NCI-H2107 treated with DMSO at 0.1 percent for 48 hours (cell line): Measurements from ENCODE around the gene DIAPH3.

Source experiments
- DNase-seq: peaks from one replicate; lab custom pipeline; 2025; ENCODE audit not compliant: unreplicated experiment; lab: John Stamatoyannopoulos, UW

DIAPH3 gene

DNA sequence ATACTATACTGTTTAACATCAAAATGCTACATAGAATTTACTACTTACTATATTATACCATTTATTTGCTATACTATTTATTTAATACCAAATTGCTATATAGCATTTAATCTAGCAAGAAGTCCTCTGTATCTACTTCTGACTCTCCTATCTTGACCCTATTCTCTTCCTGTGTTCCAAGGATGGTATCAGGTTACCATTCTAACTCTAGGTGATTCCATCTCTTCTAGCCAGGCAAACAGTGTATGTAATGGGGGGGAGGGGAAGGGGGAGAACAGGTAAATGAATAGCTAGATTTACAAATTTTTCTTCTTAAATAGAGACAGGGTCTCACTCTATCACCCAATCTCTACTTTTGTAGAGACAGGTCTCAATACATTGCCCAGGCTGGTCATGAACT, 200.3 kb downstream of the DIAPH3 start:
- no peak for DNase-seq

DNA sequence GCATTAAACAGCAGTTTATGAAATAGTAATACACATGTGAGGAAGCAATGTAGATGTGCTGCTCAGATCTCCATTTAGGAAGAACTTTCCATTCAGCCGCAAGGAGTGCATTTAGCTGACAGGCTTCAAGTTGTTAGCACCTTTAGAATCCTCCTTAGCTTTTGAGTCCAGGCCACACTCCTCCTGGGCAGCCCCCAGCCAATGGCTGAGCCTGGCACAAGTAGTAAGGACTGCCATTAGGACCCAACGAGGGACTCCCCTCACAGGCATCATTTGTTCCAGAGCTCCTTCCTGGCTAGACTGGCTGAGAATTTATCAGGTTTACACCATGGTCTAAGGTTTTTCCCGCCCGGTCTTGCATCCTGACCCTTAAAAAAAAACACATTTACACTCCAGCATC, 201.4 kb downstream of the DIAPH3 start:
- no peak for DNase-seq

DNA sequence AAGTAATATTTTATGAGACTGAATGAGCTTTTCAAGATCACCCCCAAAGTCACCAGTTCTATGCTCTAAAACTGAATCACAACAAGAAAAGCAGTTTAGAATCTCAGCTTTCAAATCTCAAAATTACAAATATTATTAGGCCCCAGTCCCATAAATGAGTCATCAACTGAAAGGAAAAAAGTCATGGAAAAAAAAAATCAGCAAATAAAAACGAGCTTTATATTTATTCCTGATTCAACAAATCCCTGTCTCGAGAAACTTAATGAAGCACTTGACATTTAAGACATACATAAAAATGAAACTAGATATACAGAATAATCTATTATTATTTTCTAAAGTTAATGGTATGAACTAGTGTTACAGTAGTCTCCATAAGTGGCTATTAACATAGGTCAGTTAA, 203.0 kb downstream of the DIAPH3 start:
- DNase-seq: no peak

DNA sequence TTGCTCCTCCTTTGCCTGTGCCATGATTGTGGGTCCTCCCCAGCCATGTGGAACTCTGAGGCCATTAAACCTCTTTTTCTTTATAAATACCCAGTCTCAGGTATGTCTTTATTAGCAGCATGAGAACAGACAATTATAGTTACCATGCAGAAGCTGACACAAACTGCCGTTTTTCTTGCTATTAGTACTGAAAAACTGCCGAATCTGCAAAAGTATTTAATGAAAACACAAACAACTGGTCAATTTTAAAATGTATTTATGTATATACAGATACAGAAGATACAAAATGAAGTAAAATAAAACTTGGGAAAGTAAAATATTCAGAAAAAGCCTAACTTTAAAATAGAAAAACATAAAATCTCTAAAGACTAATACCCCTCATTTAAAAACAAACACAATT, 206.3 kb downstream of the DIAPH3 start:
- DNase-seq: no peak

- DNase-seq: no peak
Observed at GRCh38 chr13:59954601-59955000, 209.1 kb downstream of the DIAPH3 start.

- DNase-seq: no peak
Observed at GRCh38 chr13:59951011-59951410, 212.7 kb downstream of the DIAPH3 start.

GRCh38 chr13:59950266-59950665, 213.5 kb downstream of the DIAPH3 start:
- DNase-seq: no peak

- DNase-seq: no peak
Observed at GRCh38 chr13:59948686-59949085, 215.0 kb downstream of the DIAPH3 start.

DNA sequence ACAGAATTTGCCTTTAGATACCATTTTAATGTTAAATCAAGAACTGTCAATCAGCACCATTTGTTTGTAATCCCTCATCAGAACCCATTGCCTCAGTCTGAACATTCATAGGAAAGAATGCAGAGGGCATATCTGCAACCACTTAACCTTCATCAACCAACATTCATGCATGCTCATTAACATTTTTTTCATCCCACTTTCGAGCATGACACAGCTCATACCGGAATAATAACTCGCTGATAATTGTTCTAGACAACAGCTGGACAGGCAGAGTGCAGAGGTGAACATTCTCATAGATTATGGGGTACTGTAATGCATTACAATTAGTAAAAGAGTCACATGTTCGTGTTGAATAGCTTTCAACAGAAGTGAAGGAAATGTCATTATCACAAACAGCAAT, 216.8 kb downstream of the DIAPH3 start:
- no peak for DNase-seq

- no peak for DNase-seq
Observed at GRCh38 chr13:59931621-59932020, 232.1 kb downstream of the DIAPH3 start.

DNA sequence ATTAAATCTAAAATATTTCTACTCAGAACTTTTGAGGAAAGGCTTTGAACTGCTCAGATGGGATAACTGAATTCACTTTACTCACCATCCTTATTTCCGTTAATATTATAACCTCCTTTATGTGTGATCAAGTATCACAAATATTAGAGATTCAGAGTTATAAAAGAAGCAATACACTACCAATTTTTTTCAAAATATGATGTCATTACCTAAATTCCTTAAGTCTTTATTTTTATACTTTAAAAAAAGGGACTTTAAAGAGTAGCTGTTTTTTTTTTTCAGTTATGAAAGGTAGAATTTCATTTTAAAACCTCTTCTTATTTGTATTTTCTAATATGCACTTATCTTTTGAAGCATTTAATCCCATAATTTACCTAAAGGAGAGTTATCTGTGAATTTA, 239.5 kb downstream of the DIAPH3 start:
- no peak for DNase-seq

DNA sequence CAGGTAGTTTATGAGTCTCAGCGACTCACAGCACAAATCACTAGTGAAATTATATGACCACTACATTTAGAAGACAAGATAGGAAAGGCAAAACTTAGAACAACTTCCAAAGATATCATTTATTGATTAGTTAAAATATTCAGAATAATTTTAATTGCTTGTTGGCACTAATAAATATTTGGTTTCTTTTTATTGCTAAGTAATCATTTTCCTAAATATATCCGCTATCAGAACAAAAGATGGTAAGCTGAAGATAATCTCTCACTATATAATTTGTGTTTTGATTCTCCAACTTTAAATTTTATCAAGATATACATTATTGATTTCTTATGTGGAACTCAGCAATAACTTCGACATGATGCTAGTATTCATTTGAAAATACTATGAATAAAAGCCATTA, 248.5 kb downstream of the DIAPH3 start:
- no peak for DNase-seq

DNA sequence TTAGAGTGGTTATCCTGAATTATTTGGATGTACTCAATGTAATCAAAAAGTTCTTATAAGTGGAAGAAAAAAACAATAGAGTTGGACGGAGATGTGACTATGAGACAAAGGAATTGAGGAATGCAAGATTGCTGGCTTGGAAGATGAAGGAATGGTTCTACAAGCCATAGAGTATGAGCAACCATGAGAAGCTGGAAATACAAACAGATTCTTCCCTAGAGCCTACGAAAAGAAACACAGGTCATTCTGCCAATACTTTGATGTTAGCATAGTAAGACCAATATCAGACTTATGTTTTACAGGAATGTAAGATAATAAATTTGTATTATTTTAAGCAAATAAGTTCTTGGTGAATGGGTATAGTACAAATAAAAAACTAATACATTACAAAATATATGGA, 249.2 kb downstream of the DIAPH3 start:
- no peak for DNase-seq

DNA sequence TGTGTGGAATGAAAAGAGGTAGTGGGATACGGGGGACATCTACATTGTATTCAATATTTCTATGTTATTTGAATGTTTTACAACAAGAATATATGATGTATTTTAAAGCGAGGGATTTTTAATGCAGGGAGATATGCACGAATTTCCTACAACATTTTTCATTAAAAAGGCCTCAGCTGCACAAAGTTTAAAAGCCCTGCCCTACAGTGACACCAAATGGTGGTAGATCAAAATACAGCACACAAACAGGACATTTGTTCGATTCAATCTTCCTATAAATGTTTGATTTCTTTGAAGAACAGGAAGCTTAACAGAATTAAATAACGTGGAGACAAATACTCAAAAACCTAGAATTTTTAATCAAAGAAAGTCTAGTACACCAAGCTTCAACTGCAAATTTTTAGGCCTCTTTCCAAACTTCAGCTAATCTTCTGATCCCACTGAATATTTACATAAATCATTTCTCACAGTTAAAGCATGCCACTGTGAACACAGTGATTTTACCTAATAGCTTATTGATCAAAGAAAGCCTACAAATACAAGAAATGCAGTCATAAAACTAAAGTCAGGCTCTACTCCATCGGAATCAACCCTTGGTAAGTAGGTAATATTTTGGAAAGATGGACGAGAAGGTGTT, 257.2 kb downstream of the DIAPH3 start:
- peak; percentile 38 for DNase-seq

DNA sequence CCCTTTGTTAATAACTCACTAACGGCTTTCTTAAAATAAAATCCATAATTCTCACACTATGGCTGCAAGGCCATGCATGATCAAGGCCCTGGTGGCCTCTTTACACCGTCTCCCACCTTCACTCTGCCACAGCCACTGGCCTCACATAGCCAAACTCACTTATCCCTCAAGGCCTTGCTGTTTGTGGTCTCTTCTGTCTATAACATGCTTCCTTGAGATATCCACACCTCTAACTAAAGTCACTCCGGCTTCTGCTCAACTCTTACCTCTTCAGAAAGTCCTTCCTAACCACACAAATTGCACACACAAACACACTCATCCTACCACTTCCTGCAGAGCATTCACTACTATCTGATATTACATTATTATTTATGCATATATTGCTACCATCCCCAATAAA, 262.5 kb downstream of the DIAPH3 start:
- no peak for DNase-seq

DNA sequence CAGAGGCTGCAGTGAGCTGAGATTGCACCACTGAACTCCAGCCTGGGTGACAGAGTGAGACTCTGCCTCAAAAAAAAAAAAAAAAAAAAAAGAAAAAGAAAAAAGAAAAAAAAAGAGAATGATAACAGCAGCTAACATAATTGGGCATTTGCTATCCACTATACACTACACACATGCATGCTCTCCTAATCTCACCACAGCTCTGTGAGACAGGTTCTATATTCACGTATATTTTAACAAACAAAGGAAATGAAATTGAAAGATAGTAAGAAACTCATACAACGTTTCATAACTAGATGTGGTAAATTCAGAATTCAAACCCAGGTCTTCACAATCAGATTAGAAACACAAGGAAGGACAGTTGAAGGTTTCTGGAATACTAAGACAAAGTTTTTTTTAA, 265.7 kb downstream of the DIAPH3 start:
- no peak for DNase-seq

- DNase-seq: no peak
Observed at GRCh38 chr13:59893266-59893665, 270.5 kb downstream of the DIAPH3 start.

GRCh38 chr13:59891053-59891452, 272.7 kb downstream of the DIAPH3 start:
- no peak for DNase-seq

DNA sequence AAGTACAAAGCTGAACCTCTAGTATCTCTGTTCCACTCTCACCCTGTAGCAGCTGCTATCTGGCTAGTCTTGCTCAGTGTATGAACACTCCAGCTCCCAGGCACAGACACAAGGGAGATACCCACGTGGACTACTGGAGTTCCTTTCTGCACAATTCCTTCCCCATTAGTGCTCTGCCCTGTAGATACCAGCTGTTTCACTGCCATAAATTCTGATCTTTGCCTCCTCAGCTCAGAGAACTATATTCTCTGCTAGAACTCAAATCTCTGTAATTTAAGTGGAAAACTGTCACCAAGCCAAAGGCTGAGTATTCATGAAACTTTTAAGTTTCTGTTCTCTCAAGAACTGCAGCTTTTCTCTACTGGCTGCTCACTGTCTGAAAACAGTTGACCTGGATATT, 273.7 kb downstream of the DIAPH3 start:
- no peak for DNase-seq

GRCh38 chr13:59888408-59888807, 275.3 kb downstream of the DIAPH3 start:
- DNase-seq: no peak

DNA sequence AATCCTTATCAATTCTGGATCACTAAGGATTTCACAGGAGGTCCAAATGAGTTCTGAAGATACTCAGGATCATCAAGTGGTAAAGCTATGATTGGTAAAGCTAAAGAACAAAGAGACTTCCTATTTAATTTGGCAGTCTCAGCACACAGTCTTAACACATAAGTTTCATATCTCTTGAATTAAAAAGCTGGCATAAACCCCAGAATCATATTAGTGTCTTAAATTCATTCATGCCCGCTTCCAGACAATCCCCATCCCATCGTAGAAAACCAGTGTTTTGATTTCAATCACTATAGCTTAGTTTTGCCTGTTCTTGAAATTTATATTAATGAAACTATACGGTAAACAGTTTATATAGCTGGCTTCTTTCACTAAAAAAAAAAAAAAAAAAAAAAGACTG, 278.7 kb downstream of the DIAPH3 start:
- no peak for DNase-seq

DNA sequence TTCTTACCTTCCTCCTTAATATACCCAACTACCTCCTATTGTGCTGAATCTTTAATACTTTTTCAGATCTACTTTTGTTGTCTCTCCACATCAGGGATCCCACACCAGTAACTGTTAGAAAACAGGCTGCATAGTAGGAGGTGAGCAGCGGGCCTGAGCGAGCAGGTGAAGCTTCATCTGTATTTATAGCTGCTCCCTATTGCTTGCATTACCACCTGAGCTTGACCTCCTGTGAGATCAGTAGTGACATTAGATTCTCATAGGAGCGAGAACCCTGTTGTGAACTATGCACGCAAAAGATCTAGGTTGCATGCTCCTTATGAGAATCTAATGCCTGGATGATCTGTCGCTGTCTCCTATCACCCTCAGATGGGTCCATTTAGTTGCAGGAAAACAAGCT, 279.8 kb downstream of the DIAPH3 start:
- DNase-seq: no peak

DNA sequence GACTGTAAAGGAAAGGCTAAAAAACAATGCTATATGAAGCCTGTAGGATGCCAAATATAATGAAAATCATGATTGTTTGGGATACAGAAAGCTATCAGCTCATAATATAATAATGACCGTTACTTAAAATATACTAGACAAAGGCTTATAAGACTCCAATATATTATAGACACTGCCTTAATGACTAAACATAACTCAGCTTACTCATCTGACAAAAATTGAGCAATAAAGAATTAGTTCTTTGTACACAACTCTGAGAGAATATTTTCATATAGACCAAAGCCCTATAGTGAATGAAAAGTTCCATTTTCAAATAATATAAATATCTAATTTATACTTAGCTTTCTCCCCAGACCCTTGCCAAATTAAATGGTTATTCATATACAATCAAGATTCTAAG, 283.3 kb downstream of the DIAPH3 start:
- DNase-seq: no peak

- DNase-seq: no peak
Observed at GRCh38 chr13:59879281-59879680, 284.4 kb downstream of the DIAPH3 start.
